Nephron progenitor cell (in vitro differentiated cells): ENCODE measurements around the gene CDH4.

ENCODE experiments used
- DNase-seq: peaks from one replicate; pipeline ENCODE4 v3.0.0; 2021
- H3K27ac Mint-ChIP-seq: 2 replicates; pipeline ENCODE4 v1.8.0; 2021; ENCODE audit warnings: mild to moderate bottlenecking, moderate library complexity, mixed read lengths
- H3K27me3 Mint-ChIP-seq: 2 replicates; pipeline ENCODE4 v1.8.0; 2021; ENCODE audit warnings: mild to moderate bottlenecking, low read depth, mixed read lengths; ENCODE audit not compliant: poor library complexity
- H3K36me3 Mint-ChIP-seq: 2 replicates; pipeline ENCODE4 v1.8.0; 2021; ENCODE audit warnings: low read depth, mixed read lengths
- H3K4me1 Mint-ChIP-seq: 2 replicates; pipeline ENCODE4 v1.8.0; 2021; ENCODE audit warnings: mixed read lengths
- H3K4me3 Mint-ChIP-seq: 2 replicates; pipeline ENCODE4 v1.8.0; 2021; ENCODE audit warnings: mild to moderate bottlenecking, moderate library complexity, mixed read lengths
- H3K9me3 Mint-ChIP-seq: 2 replicates; pipeline ENCODE4 v1.8.0; 2021; ENCODE audit warnings: mild to moderate bottlenecking, moderate library complexity, mixed read lengths
- TF ChIP-seq, protein P1 (sequence below): fragments of 200-600 bp; sonication (generic); IDR thresholded peaks from 2 replicates; pipeline ENCODE4 v1.5.0; 2021; ENCODE audit warnings: antibody characterized with exemption

The CDH4 gene

DNA sequence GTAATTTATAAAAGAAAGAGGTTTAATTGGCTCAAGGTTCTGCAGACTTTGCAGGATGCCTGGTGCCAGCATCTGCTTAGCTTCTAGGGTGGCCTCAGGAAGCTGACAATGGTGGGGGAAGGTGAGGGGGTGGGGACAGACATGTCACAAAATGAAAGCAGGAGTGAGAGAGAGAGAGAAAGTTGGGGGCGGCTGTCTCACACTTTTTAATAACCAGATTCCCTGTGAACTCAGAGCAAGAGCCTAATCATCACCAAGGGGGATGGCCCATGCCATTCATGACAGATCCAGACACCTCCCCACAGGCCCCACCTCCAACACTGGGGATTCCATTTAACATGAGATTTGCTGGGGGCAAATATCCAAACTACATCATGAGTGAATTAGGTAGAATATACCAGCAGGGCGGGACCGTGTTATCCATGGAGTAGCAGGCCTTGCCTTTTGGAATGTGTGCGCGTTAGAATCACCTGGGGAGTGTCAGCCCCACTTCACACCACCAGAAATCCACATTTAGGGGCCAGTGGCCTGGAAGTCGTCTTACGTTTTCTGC lies 258.8 kb downstream of the CDH4 start:
- TF ChIP-seq, protein P1, sequence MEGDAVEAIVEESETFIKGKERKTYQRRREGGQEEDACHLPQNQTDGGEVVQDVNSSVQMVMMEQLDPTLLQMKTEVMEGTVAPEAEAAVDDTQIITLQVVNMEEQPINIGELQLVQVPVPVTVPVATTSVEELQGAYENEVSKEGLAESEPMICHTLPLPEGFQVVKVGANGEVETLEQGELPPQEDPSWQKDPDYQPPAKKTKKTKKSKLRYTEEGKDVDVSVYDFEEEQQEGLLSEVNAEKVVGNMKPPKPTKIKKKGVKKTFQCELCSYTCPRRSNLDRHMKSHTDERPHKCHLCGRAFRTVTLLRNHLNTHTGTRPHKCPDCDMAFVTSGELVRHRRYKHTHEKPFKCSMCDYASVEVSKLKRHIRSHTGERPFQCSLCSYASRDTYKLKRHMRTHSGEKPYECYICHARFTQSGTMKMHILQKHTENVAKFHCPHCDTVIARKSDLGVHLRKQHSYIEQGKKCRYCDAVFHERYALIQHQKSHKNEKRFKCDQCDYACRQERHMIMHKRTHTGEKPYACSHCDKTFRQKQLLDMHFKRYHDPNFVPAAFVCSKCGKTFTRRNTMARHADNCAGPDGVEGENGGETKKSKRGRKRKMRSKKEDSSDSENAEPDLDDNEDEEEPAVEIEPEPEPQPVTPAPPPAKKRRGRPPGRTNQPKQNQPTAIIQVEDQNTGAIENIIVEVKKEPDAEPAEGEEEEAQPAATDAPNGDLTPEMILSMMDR: no peak
- Mint-ChIP-seq H3K36me3 (no peaks in the 10 kb centered on the region), H3K4me3 (no peak overlapping the region), H3K27me3 (peaks cover 13% of the 10 kb centered on the region), H3K4me1 (peaks cover 19% of the 10 kb centered on the region), H3K9me3 (no peaks in the 10 kb centered on the region), H3K27ac (no peak overlapping the region)
- DNase-seq: no peak

DNA sequence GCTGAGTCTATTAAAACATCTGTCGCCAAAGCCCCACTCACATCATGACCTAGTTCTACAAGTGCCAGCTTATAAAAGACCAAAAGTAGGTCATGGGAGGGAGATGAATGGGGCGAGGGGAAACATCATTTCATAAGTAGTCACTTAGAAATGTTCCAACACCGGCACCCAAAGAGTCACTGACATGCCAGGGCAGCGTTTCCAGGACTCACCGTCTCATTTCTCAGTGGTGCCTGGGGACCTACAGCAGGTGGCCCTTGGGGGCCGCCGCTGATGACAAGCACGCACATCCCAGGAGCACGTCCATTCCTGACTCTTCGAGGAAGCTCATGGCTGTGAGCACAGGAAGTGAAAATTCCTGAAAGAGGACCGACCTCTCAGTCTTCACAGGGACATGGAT lies 260.4 kb downstream of the CDH4 start:
- Mint-ChIP-seq H3K36me3 (no peaks in the 10 kb centered on the region), H3K9me3 (no peaks in the 10 kb centered on the region), H3K27me3 (peaks cover 9% of the 10 kb centered on the region), H3K4me3 (no peak overlapping the region), H3K4me1 (peaks cover 24% of the 10 kb centered on the region), H3K27ac (no peak overlapping the region)
- no peak for DNase-seq
- TF ChIP-seq, protein P1: no peak

DNA sequence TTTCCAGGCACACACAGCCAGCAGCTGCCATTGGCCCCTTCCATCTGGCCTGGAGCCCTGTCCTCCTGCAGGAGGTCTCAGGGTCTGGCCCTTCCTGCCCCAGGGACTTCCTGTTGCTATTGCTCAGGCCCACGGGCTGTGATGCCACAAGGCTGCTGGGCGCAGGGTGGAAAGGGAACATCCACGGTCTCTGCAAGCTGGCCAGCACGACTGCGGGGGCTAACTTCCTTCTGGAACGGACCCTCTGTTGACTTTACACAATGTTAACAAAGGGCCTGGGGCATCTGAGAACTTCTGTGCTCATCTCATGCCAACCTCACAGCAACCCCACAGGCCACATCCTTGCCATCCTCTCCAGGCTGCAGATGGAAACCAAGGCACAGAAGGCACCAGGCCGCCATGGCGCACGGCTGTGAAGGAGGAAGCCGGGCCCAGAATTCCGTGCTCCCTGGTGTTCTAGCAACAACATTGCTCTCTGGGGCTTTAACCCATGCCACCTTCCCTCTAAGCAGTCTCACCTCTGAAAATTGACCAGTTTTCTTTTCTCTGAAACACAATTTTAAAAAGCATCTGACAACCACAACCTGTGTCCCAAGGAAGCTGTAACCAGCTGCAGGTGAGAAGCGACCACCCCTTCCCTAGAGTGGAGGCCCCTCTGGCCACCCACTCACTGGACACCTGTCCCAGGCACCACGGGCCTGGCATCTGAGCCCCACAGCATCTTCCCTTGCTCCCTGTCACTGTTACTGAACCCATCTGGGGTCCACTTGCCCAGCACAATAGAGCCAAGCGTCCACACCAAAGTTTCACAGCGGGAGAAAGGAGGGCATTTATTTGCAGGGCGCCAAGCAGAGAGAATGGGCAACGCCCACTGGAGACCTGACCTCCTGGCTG lies 261.3 kb downstream of the CDH4 start:
- Mint-ChIP-seq H3K27ac (no peak overlapping the region), H3K4me3 (no peak overlapping the region), H3K27me3 (peaks cover 11% of the 10 kb centered on the region), H3K4me1 (peaks cover 28% of the 10 kb centered on the region), H3K9me3 (no peaks in the 10 kb centered on the region), H3K36me3 (no peaks in the 10 kb centered on the region)
- DNase-seq: no peak
- TF ChIP-seq, protein P1: no peak

DNA sequence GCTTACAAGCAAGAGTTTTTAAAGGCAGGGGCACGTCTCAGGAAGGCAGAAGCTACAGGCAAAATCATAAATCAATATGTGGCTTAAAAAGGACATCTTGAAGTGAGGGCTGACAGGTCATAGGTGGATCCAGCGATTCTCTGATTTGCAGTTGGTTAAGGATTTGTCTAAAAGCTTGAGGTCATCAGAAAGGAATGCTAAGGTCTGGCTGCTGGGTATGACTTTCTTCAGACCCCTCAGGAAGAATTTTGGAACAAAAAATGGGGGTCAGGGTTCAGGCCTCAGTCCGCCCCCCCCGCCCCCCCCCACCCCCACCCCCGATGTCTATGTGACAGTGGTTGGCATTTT lies 261.9 kb downstream of the CDH4 start:
- Mint-ChIP-seq H3K36me3 (no peaks in the 10 kb centered on the region), H3K4me1 (peaks cover 28% of the 10 kb centered on the region), H3K27ac (no peak overlapping the region), H3K4me3 (no peak overlapping the region), H3K27me3 (peaks cover 12% of the 10 kb centered on the region), H3K9me3 (no peaks in the 10 kb centered on the region)
- TF ChIP-seq, protein P1: no peak
- no peak for DNase-seq

DNA sequence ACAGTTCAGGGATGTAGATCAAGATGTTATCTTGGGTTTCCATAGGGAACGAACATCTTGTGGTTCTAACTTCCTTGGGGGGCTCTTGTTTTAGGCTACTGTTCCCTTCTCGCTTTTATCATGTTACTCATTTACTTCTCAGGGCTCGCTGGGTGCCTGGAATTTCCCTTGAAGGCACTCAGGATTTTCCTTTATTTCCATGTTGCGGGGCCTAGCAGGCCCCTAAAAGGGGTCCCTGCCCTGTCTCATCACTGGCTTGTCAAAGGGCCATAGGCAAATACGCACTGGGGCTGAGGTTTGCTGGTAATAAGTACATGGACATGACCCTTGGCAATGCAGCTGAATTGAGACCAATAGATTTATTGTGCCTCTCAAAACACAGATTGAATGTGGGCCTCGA lies 262.3 kb downstream of the CDH4 start:
- Mint-ChIP-seq H3K27me3 (peaks cover 8% of the 10 kb centered on the region), H3K27ac (no peak overlapping the region)

More for the DNA sequence above, 262.3 kb downstream of the CDH4 start:
- DNase-seq: no peak
- Mint-ChIP-seq H3K9me3 (no peaks in the 10 kb centered on the region), H3K4me3 (no peak overlapping the region), H3K4me1 (peaks cover 28% of the 10 kb centered on the region), H3K36me3 (no peaks in the 10 kb centered on the region)
- TF ChIP-seq, protein P1: no peak
